OCI-LY7 (cell line): ENCODE results near the gene OTUD5. TPM values are rescaled to one million over a fixed set of nuclear protein-coding genes. Genes with fewer than 3 reads are reported as not detected.

Experiments
- BruUV-seq: library from RNA; stranded (reverse); fragments of 400-500 nt; replicated peaks from 2 replicates; lab custom pipeline; 2021; lab: Mats Ljungman, UMichigan
- CTCF ChIA-PET: fragments of 300-600 bp; sonication (Branson Sonifier 250); formaldehyde crosslinking; loops from one replicate; lab custom pipeline; 2022; ENCODE audit warnings: antibody characterized with exemption; ENCODE audit not compliant: unreplicated experiment; lab: Charles Lee
- POLR2A ChIA-PET: fragments of 300-600 bp; sonication (Branson Sonifier 250); formaldehyde crosslinking; loops from one replicate; lab custom pipeline; 2022; ENCODE audit warnings: antibody characterized with exemption; lab: Charles Lee
- DNase-seq: peaks from one replicate; pipeline ENCODE4 v3.0.0-alpha.2; 2015; ENCODE audit warnings: low spot score
- H2AFZ ChIP-seq: fragments of 200-600 bp; sonication (generic), shearing (Covaris generic); 2 replicates; pipeline ENCODE4 v1.6.1; 2014; ENCODE audit warnings: mild to moderate bottlenecking, antibody characterized with exemption, low read length, moderate library complexity
- H3K27ac ChIP-seq: fragments of 200-600 bp; sonication (generic); 2 replicates; pipeline ENCODE4 v1.5.1; 2014; ENCODE audit warnings: mixed run types, low read depth, mild to moderate bottlenecking, moderate library complexity, low read length, inconsistent platforms; ENCODE audit not compliant: poor library complexity, severe bottlenecking
- H3K36me3 ChIP-seq: fragments of 200-600 bp; sonication (generic); 2 replicates; pipeline ENCODE4 v1.6.1; 2014; ENCODE audit warnings: mild to moderate bottlenecking, antibody characterized with exemption, low read length, moderate library complexity, mixed read lengths; ENCODE audit not compliant: insufficient read depth
- H3K4me1 ChIP-seq: fragments of 200-600 bp; sonication (generic); 2 replicates; pipeline ENCODE4 v1.5.1; 2014; ENCODE audit warnings: mild to moderate bottlenecking, low read length; ENCODE audit not compliant: insufficient read depth, poor library complexity, severe bottlenecking
- H3K4me2 ChIP-seq: fragments of 200-600 bp; sonication (generic); 2 replicates; pipeline ENCODE4 v1.6.1; 2014; ENCODE audit warnings: mild to moderate bottlenecking, low read length
- H3K4me3 ChIP-seq: fragments of 200-600 bp; sonication (generic); 2 replicates; pipeline ENCODE4 v1.5.1; 2014; ENCODE audit warnings: mild to moderate bottlenecking, low read depth, low read length; ENCODE audit not compliant: poor library complexity, severe bottlenecking
- H3K79me2 ChIP-seq: fragments of 200-600 bp; sonication (generic); 2 replicates; pipeline ENCODE4 v1.6.1; 2016; ENCODE audit warnings: low read depth, mild to moderate bottlenecking, low read length, moderate library complexity, mixed read lengths; ENCODE audit not compliant: insufficient read depth
- H3K9me2 ChIP-seq: fragments of 200-600 bp; sonication (generic); 2 replicates; pipeline ENCODE4 v1.6.1; 2016; ENCODE audit warnings: mild to moderate bottlenecking, low read length, mixed read lengths; ENCODE audit not compliant: insufficient read depth
- H3K9me3 ChIP-seq: fragments of 200-600 bp; sonication (generic); 2 replicates; pipeline ENCODE4 v1.6.1; 2014; ENCODE audit warnings: mild to moderate bottlenecking, mixed run types, low read length, mixed read lengths
- H4K20me1 ChIP-seq: fragments of 200-600 bp; sonication (generic); 2 replicates; pipeline ENCODE4 v1.6.1; 2014; ENCODE audit warnings: mild to moderate bottlenecking, antibody characterized with exemption, low read length, moderate library complexity, mixed read lengths; ENCODE audit not compliant: insufficient read depth
- CTCF ChIP-seq: fragments of 200-600 bp; sonication (generic); conservative IDR thresholded peaks from 2 replicates; pipeline ENCODE4 v1.5.1; 2014; ENCODE audit warnings: mild to moderate bottlenecking, antibody characterized with exemption, low read length, moderate library complexity, mixed read lengths
- EZH2phosphoT487 ChIP-seq: fragments of 200-600 bp; sonication (generic); IDR thresholded peaks from 2 replicates; pipeline ENCODE4 v1.6.1; 2018; ENCODE audit warnings: low read depth, borderline replicate concordance, mild to moderate bottlenecking, mixed run types, antibody characterized with exemption, low read length, moderate library complexity, mixed read lengths
- intact Hi-C: fragments of 100-400 bp; cut with micrococcal nuclease; formaldehyde crosslinking; loops from one replicate; pipeline ENCODE4 v1.10.0; 2022; ENCODE audit not compliant: unreplicated experiment
- total RNA-seq, 2 experiments: library from RNA; depleted of rRNA in 1 of 2; stranded (reverse); fragments of >200 nt in 1 of 2; shearing (Covaris generic) in 1 of 2; gene quantifications; 2 replicates each; pipeline ENCODE4 v1.2.3, GENCODE V29; 2014 to 2022

Gene OTUD5
- total RNA-seq, 2 experiments from 2014 or later, result 38.5 to 55.7 TPM

GRCh38 chrX:48978226-48978625 is 20.8 kb upstream of the OTUD5 start:
- BruUV-seq, result no TSS peak
- H3K9me3 ChIP-seq, result no peaks in the 10 kb centered on the region
- H3K4me1 ChIP-seq, result no peaks in the 10 kb centered on the region
- no peak overlapping the region for H2AFZ ChIP-seq
- H3K36me3 ChIP-seq, result peaks cover 64% of the 10 kb centered on the region
- H3K4me2 ChIP-seq, result no peak overlapping the region
- H3K9me2 ChIP-seq, result no peaks in the 10 kb centered on the region
- no peak overlapping the region for H3K4me3 ChIP-seq
- intact Hi-C loops, result no loop called here
- no peaks in the 10 kb centered on the region for H3K79me2 ChIP-seq
- TF ChIP-seq CTCF (no peak), EZH2phosphoT487 (no peak)
- H4K20me1 ChIP-seq, result no peaks in the 10 kb centered on the region
- no peak for DNase-seq
- H3K27ac ChIP-seq, result no peak overlapping the region
- ChIA-PET CTCF (no interaction called here), POLR2A (interaction anchor here (0.6 to 1.2 kb wide), 3 partner anchors 9 to 41 kb away, joined by 3 to 5 read pairs (median 3); no protein-coding TSS in a partner anchor)

- H3K4me1 ChIP-seq, result no peaks in the 10 kb centered on the region
- no peaks in the 10 kb centered on the region for H3K9me3 ChIP-seq
- POLR2A ChIA-PET, result no interaction called here
- no TSS peak for BruUV-seq
- no peaks in the 10 kb centered on the region for H3K9me2 ChIP-seq
- CTCF ChIA-PET, result no interaction called here
- H3K27ac ChIP-seq, result no peak overlapping the region
- no peak overlapping the region for H3K4me2 ChIP-seq
- TF ChIP-seq EZH2phosphoT487 (no peak), CTCF (no peak)
- peaks cover 45% of the 10 kb centered on the region for H3K36me3 ChIP-seq
- no peak for DNase-seq
- intact Hi-C loops, result no loop called here
- no peaks in the 10 kb centered on the region for H4K20me1 ChIP-seq
- no peaks in the 10 kb centered on the region for H3K79me2 ChIP-seq
- no peak overlapping the region for H3K4me3 ChIP-seq
- no peak overlapping the region for H2AFZ ChIP-seq
Measured at GRCh38 chrX:48976086-48976485, 18.7 kb upstream of the OTUD5 start.

GRCh38 chrX:48975541-48975940 is 18.1 kb upstream of the OTUD5 start:
- intact Hi-C loops, result no loop called here
- ChIA-PET POLR2A (no interaction called here), CTCF (no interaction called here)
- no peak overlapping the region for H3K27ac ChIP-seq
- H3K4me2 ChIP-seq, result no peak overlapping the region
- no peaks in the 10 kb centered on the region for H3K9me2 ChIP-seq
- no peak for TF ChIP-seq EZH2phosphoT487
- TF ChIP-seq CTCF, result no peak
- H2AFZ ChIP-seq, result no peak overlapping the region
- H3K9me3 ChIP-seq, result no peaks in the 10 kb centered on the region
- H3K4me3 ChIP-seq, result no peak overlapping the region
- peaks cover 41% of the 10 kb centered on the region for H3K36me3 ChIP-seq
- no TSS peak for BruUV-seq
- H3K4me1 ChIP-seq, result no peaks in the 10 kb centered on the region
- H3K79me2 ChIP-seq, result no peaks in the 10 kb centered on the region
- DNase-seq, result no peak
- no peaks in the 10 kb centered on the region for H4K20me1 ChIP-seq
